ENCODE data around the gene KSR1. TPM values are rescaled to one million over a fixed set of nuclear protein-coding genes. Genes with fewer than 3 reads are reported as not detected.

KSR1 gene
- total and polyA plus RNA-seq, 9 of the 15 experiments (the other 6 are each of a cell fraction or from before 2014, with no cell fraction given), result 1.4 to 51.7 (median 18.4) TPM

GRCh38 chr17:27491713-27492190 is 35.5 kb downstream of the KSR1 start (continued):
- TF ChIP-seq, protein P1, sequence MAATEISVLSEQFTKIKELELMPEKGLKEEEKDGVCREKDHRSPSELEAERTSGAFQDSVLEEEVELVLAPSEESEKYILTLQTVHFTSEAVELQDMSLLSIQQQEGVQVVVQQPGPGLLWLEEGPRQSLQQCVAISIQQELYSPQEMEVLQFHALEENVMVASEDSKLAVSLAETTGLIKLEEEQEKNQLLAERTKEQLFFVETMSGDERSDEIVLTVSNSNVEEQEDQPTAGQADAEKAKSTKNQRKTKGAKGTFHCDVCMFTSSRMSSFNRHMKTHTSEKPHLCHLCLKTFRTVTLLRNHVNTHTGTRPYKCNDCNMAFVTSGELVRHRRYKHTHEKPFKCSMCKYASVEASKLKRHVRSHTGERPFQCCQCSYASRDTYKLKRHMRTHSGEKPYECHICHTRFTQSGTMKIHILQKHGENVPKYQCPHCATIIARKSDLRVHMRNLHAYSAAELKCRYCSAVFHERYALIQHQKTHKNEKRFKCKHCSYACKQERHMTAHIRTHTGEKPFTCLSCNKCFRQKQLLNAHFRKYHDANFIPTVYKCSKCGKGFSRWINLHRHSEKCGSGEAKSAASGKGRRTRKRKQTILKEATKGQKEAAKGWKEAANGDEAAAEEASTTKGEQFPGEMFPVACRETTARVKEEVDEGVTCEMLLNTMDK (IDR thresholded peaks at IDR 0.05; ENCODE audit: borderline replicate concordance, insufficient read depth, low read depth, low read length, poor library complexity, severe bottlenecking), result peak; percentile 53
- TF ChIP-seq BRD4 (IDR thresholded peaks at IDR 0.05) (no peak), FOXP1 (CRISPR knock-in tag; IDR thresholded peaks at IDR 0.05) (no peak), ZNF561 (CRISPR knock-in tag; conservative IDR thresholded peaks at IDR 0.05) (no peak), CTBP1 (IDR thresholded peaks at IDR 0.05; ENCODE audit: borderline replicate concordance) (no peak), CEBPB (tag; IDR thresholded peaks at IDR 0.05) (no peak), NR0B1 (IDR thresholded peaks at IDR 0.05; ENCODE audit: partially characterized antibody) (no peak), ZNF512 (tag; IDR thresholded peaks at IDR 0.05) (no peak), SMARCC2 (IDR thresholded peaks at IDR 0.05; ENCODE audit: low read depth) (no peak; the same call in 1 of the 2 replicates), ZNF263 (CRISPR knock-in tag; IDR thresholded peaks at IDR 0.05; ENCODE audit: borderline replicate concordance) (peak; percentile 36; the same call in 1 of the 2 replicates), ZNF232 (CRISPR knock-in tag; IDR thresholded peaks at IDR 0.05) (no peak), BHLHE40 (IDR thresholded peaks at IDR 0.05; ENCODE audit: low read length) (peak; percentile 90), ZNF146 (CRISPR knock-in tag; IDR thresholded peaks at IDR 0.05; ENCODE audit: unreplicated experiment) (no peak), MAFG (tag; conservative IDR thresholded peaks at IDR 0.05) (0 out of 2 replicates have a peak, but pooled peaks have one; percentile 27), NRF1 (conservative IDR thresholded peaks at IDR 0.05 in 1 of 2, IDR thresholded peaks at IDR 0.05 in 1 of 2) (peak; percentile 27 to 28; a peak in 3 of 4 replicates), ZNF589 (CRISPR knock-in tag; IDR thresholded peaks at IDR 0.05; ENCODE audit: low read depth) (no peak), GATAD2B (IDR thresholded peaks at IDR 0.05; ENCODE audit: borderline replicate concordance) (no peak; the same call in 1 of the 2 replicates), ZNF140 (CRISPR knock-in tag; IDR thresholded peaks at IDR 0.05) (no peak), ZNF224 (CRISPR knock-in tag; IDR thresholded peaks at IDR 0.05) (no peak), MYNN (IDR thresholded peaks at IDR 0.05) (peak; percentile 64; the same call in 1 of the 2 replicates), MYNN (CRISPR knock-in tag; IDR thresholded peaks at IDR 0.05) (no peak), ZNF277 (CRISPR knock-in tag; IDR thresholded peaks at IDR 0.05; ENCODE audit: borderline replicate concordance) (no peak), PHTF2 (CRISPR knock-in tag; IDR thresholded peaks at IDR 0.05) (no peak)
